HG03108 (cell line): ENCODE measurements around the gene SELENOI.
"Not testable (repeated sequence)": the region's sequence is repeated elsewhere in the genome, so short reads cannot be mapped to it uniquely, and the experiment has no call there.

Experiments
- ATAC-seq: cut with Tn5 transposase; IDR thresholded peaks from one replicate; pipeline ENCODE4 v1.9.1; 2021; ENCODE audit warnings: moderate library complexity; ENCODE audit not compliant: unreplicated experiment

SELENOI gene

GRCh38 chr2:26326514-26326913 is 19.4 kb upstream of the SELENOI start:
- no peak for ATAC-seq

GRCh38 chr2:26327291-26328272 is 18.4 kb upstream of the SELENOI start:
- ATAC-seq = no peak

- not testable (repeated sequence) for ATAC-seq
Observed at GRCh38 chr2:26329083-26329482, 16.9 kb upstream of the SELENOI start.

GRCh38 chr2:26330114-26330549 is 15.8 kb upstream of the SELENOI start:
- ATAC-seq = no peak

GRCh38 chr2:26330604-26331003 is 15.3 kb upstream of the SELENOI start:
- no peak for ATAC-seq

DNA sequence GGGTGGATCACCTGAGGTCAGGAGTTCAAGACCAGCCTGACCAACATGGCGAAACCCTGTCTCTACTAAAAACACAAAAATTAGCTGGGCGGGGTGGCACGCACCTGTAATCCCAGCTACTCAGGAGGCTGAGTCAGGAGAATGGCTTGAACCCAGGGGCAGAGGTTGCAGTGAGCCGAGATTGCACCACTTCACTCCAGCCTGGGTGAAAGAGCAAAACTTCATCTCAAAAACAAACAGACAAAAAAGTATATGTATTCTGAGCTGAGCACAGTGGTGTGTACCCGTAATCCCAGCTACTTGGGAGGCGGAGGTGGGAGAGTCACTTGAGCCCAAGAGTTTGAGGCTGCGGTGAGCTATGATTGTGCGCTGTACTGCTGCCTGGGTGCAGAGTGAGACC is 14.6 kb upstream of the SELENOI start:
- ATAC-seq = not testable (repeated sequence)

DNA sequence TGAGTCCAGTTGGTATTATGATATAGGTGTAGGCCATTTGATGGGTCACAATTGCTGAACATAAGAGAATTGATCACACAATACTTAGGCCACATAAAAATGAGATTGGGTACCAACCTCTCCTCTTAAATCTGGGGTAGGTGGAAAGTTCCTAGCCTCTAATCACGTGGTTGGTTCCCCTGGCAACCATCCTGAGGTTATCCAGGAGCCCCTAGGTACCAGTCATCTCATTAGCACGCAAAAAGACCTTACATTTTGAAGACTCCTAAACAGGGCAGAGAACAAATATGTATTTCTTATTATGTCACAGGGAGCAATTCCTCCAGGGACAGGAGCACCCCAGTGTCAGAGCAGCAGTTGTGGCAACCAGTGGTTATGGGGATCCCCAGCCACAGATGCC is 12.7 kb upstream of the SELENOI start:
- no peak for ATAC-seq

- ATAC-seq = no peak
Observed at GRCh38 chr2:26335231-26335630, 10.7 kb upstream of the SELENOI start.

DNA sequence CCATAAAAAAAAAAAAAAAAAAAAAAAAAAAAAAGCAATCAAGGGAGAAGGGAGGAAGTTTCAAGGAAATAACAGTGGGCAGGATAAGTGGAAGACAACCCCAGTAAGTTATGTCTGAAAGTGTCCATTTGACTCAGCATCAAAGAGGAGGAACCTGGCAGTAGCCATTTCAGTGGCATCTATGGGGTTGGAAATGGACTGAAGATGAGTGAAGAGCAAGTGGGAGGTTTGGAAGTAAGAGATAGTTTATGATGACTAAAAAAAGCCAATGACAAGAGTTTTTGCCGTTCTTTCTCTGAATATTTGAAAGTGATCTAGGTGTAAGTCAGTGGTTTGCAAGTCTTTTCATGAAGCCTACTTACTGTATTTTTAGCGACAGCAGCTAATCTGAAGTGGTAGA is 9.2 kb upstream of the SELENOI start:
- no peak for ATAC-seq

DNA sequence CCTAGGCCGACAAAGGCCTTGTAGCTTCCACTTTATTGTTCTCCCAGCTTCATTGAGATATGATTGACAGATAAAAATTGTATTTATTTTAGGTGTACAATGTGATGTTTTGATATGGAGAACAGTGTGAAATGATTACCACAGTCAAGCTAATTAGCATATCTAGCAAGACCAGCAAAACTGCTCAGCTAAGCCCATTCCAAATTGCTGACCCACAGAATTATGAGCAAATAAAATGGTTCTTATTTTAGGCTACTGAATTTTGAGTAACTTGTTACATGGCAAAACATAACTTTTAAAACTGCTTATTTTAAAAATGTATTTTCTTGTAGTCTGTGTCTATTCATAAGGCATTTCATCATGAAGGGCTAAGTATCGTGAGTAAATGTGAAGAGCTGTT is 8.6 kb upstream of the SELENOI start:
- ATAC-seq = no peak

GRCh38 chr2:26340831-26341230 is 5.1 kb upstream of the SELENOI start:
- ATAC-seq = no peak

GRCh38 chr2:26344581-26345282 is 1.2 kb upstream of the SELENOI start:
- no peak for ATAC-seq

GRCh38 chr2:26345283-26345544 is 729 bp upstream of the SELENOI start:
- no peak for ATAC-seq

DNA sequence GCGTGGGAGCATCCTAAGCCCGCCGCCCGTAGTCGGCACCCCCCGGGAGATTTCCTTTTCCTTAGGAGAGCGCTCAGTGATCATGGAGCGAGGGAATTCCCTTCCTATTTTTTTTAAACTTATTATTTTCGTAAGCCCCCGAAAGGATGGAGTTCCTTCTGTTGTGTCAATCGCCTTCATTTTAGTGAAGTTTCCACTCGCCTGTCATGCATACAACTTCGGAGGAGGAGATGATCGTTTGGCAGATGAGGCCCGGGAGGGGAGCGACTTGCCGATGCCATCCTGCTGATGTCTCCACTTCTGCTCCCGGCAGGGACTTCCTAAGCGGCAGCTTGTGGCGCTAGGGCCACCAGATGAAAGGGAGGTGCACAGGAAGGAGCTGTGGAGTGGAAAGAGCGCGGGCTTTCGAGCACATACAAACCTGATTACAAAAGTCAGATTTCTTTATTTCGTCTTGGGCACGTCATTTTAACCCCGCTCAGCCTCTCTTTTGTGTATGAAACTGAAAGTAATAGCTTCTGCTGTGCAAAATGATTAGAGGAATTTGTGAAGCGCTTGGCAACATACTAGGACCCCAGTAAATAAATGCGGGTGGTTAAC is 611 bp downstream of the SELENOI start, which contains the start of gene ADGRF3:
Gene ADGRF3, minus strand, starts transcription at position 336 of the 600 bp plus-strand sequence. CDS start 555 bp downstream, outside the sequence.
- no peak for ATAC-seq

GRCh38 chr2:26347286-26347865 is 1.4 kb downstream of the SELENOI start:
- ATAC-seq = no peak

DNA sequence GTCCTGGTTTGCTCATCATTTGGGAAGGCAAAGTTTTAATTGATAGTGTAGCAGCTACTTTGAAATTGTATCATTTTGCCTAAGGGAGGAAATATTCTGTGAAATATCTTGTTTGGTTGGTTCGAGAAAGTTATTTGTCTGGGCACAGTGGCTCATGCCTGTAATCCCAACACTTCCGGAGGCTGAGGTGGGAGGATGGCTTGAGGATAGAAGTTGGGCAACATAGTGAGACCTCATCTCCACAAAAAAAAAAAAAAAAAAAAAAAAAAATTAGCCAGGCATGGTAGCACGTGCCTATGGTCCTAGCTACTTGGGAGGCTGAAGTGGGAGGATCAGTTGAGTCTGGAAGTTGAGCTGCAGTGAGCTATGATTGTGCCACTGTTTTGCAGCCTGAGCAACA is 3.7 kb downstream of the SELENOI start:
- no peak for ATAC-seq

- no peak for ATAC-seq
Observed at GRCh38 chr2:26351375-26352090, 5.6 kb downstream of the SELENOI start.

DNA sequence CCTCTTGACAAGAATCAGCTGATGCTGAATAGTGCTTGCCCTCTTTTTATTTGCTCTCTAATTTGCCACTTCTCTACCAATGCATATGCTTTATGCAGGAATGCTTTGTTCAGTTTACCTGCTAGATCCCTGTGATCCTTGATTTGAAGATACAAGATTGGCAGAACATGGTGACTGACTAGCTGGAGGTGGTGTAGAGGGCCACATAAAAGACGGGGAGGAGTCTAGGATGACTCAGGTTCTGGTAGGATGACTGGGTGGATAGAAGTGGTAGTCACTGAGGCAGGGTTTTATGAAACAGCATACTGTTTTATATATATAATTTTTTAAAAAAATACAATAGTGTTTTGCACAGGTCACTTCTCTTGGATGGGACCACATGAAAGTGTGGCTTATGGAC is 6.9 kb downstream of the SELENOI start:
- ATAC-seq = no peak

GRCh38 chr2:26354469-26354868 is 8.5 kb downstream of the SELENOI start:
- not testable (repeated sequence) for ATAC-seq
